Colonic mucosa (tissue), 4 donors: ENCODE data around the gene ENOX2. TPM values are rescaled to one million over a fixed set of nuclear protein-coding genes. Genes with fewer than 3 reads are reported as not detected.

Experiments used
- DNase-seq: peaks from one replicate; pipeline ENCODE4 v3.0.0-alpha.2; 2020
- H3K27ac ChIP-seq: fragments of 200-600 bp; one replicate; pipeline ENCODE4 v1.8.0; 2021
- H3K27me3 ChIP-seq: fragments of 200-600 bp; one replicate; pipeline ENCODE4 v1.8.0; 2021
- H3K36me3 ChIP-seq: fragments of 200-600 bp; one replicate; pipeline ENCODE4 v1.8.0; 2021
- H3K4me1 ChIP-seq: fragments of 200-600 bp; one replicate; pipeline ENCODE4 v1.8.0; 2021; ENCODE audit warnings: mild to moderate bottlenecking
- H3K4me3 ChIP-seq: fragments of 200-600 bp; one replicate; pipeline ENCODE4 v1.8.0; 2021
- H3K9ac ChIP-seq, 2 donors: one replicate each; pipeline ENCODE4 v1.7.0; 2013; ENCODE audit warnings: control low read depth in 2 of 2, low read depth in 2 of 2, low read length in 2 of 2
- H3K9me3 ChIP-seq: fragments of 200-600 bp; one replicate; pipeline ENCODE4 v1.8.0; 2021
- intact Hi-C: fragments of 100-400 bp; cut with DNase I; formaldehyde crosslinking; loops from one replicate; pipeline ENCODE4 v1.14.1; 2022
- total RNA-seq, 2 donors: library from RNA; stranded (reverse); fragmentation: NEBNext Ultra II Directional in 1 of 2; extraction: Animal tissue kit (Norgen Biotek cat#: 25700) in 1 of 2; gene quantifications; one replicate each; pipeline ENCODE4 v1.2.1, GENCODE V29; 2021
- TF ChIP-seq, protein P1 (sequence below): fragments of 200-600 bp; IDR thresholded peaks from one replicate; pipeline ENCODE4 v1.8.0; 2022; ENCODE audit warnings: antibody characterized with exemption, mild to moderate bottlenecking
- donor health status: healthy.
- donor health status: DM: no; HTN: no; CAD: no.
- donor health status: DM: no; HTN: no; CAD: no.

The ENOX2 gene
- total RNA-seq, 2 donors from 2014 or later, result 8.0 to 13.7 TPM

GRCh38 chrX:130851569-130851968, 51.4 kb downstream of the ENOX2 start:
- intact Hi-C loops, result no loop called here
- no peaks in the 10 kb centered on the region for H3K4me1 ChIP-seq
- H3K9me3 ChIP-seq, result no peaks in the 10 kb centered on the region
- no peaks in the 10 kb centered on the region for H3K27me3 ChIP-seq
- DNase-seq, result no peak
- TF ChIP-seq, protein P1, sequence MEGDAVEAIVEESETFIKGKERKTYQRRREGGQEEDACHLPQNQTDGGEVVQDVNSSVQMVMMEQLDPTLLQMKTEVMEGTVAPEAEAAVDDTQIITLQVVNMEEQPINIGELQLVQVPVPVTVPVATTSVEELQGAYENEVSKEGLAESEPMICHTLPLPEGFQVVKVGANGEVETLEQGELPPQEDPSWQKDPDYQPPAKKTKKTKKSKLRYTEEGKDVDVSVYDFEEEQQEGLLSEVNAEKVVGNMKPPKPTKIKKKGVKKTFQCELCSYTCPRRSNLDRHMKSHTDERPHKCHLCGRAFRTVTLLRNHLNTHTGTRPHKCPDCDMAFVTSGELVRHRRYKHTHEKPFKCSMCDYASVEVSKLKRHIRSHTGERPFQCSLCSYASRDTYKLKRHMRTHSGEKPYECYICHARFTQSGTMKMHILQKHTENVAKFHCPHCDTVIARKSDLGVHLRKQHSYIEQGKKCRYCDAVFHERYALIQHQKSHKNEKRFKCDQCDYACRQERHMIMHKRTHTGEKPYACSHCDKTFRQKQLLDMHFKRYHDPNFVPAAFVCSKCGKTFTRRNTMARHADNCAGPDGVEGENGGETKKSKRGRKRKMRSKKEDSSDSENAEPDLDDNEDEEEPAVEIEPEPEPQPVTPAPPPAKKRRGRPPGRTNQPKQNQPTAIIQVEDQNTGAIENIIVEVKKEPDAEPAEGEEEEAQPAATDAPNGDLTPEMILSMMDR, result no peak
- H3K36me3 ChIP-seq, result no peaks in the 10 kb centered on the region
- no peak overlapping the region for H3K4me3 ChIP-seq
- no peak overlapping the region for H3K27ac ChIP-seq
- no peak overlapping the region for H3K9ac ChIP-seq

DNA sequence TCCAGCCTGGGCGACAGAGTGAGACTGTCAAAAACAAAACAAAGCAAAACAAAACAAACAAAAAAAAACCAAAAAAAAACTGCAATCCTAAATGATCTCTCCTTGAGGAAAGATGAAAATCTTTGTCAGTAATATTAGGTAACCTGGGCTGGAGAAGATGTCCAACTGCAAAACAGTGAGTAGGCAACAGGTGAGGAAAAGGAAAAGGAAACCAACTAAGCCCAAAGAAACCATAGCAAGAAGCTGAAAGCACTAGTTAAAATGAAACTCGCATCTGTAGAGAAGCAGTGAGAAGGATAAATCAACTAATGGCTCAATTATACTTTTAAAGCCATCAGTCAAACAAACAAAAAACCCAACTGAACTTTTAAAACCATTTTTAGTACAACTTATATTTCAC, 54.2 kb downstream of the ENOX2 start:
- H3K9ac ChIP-seq, result no peak overlapping the region

GRCh38 chrX:130846746-130847145, 56.3 kb downstream of the ENOX2 start:
- TF ChIP-seq, protein P1, result no peak
- Histone ChIP-seq H3K36me3 (no peaks in the 10 kb centered on the region), H3K9ac (no peak overlapping the region), H3K9me3 (no peaks in the 10 kb centered on the region), H3K27ac (no peak overlapping the region), H3K4me3 (no peak overlapping the region), H3K4me1 (no peaks in the 10 kb centered on the region), H3K27me3 (no peaks in the 10 kb centered on the region)
- no peak for DNase-seq
- intact Hi-C loops, result no loop called here

More for the DNA sequence above, 54.2 kb downstream of the ENOX2 start:
- intact Hi-C loops, result no loop called here
- Histone ChIP-seq H3K9me3 (no peaks in the 10 kb centered on the region), H3K4me1 (no peaks in the 10 kb centered on the region), H3K4me3 (no peak overlapping the region), H3K36me3 (no peaks in the 10 kb centered on the region), H3K27me3 (no peaks in the 10 kb centered on the region), H3K27ac (no peak overlapping the region)
- TF ChIP-seq, protein P1, result no peak
- no peak for DNase-seq

GRCh38 chrX:130841776-130842175, 61.2 kb downstream of the ENOX2 start:
- no peak for DNase-seq
- no peaks in the 10 kb centered on the region for H3K27me3 ChIP-seq
- H3K27ac ChIP-seq, result no peak overlapping the region
- no peaks in the 10 kb centered on the region for H3K4me1 ChIP-seq
- TF ChIP-seq, protein P1, result no peak
- H3K9me3 ChIP-seq, result no peaks in the 10 kb centered on the region
- no peaks in the 10 kb centered on the region for H3K36me3 ChIP-seq
- H3K4me3 ChIP-seq, result no peak overlapping the region
- no peak overlapping the region for H3K9ac ChIP-seq
- intact Hi-C loops, result no loop called here

- Histone ChIP-seq H3K9ac (no peak overlapping the region), H3K4me3 (no peak overlapping the region), H3K27ac (no peak overlapping the region), H3K27me3 (no peaks in the 10 kb centered on the region), H3K36me3 (no peaks in the 10 kb centered on the region), H3K4me1 (no peaks in the 10 kb centered on the region), H3K9me3 (no peaks in the 10 kb centered on the region)
- DNase-seq, result no peak
- TF ChIP-seq, protein P1, result no peak
- intact Hi-C loops, result no loop called here
Measured at GRCh38 chrX:130840345-130840744, 62.7 kb downstream of the ENOX2 start.

GRCh38 chrX:130836447-130836846, 66.6 kb downstream of the ENOX2 start:
- no peaks in the 10 kb centered on the region for H3K9me3 ChIP-seq
- H3K4me3 ChIP-seq, result no peak overlapping the region
- no peaks in the 10 kb centered on the region for H3K36me3 ChIP-seq
- TF ChIP-seq, protein P1, result no peak
- no peaks in the 10 kb centered on the region for H3K27me3 ChIP-seq
- H3K27ac ChIP-seq, result no peak overlapping the region
- H3K4me1 ChIP-seq, result no peaks in the 10 kb centered on the region
- intact Hi-C loops, result no loop called here
- no peak for DNase-seq
- no peak overlapping the region for H3K9ac ChIP-seq
